Suprapubic skin (tissue), 4 donors: ENCODE measurements around the gene CFAP119.
A peak's percentile ranks its signal among the peaks of the same experiment; 100 is the strongest.

Experiments used
- POLR2A ChIP-seq, 2 donors: fragments of 450-650 bp; IDR thresholded peaks; one replicate each; pipeline ENCODE4 v1.6.1; 2017; ENCODE audit warnings: antibody characterized with exemption in 2 of 2, mild to moderate bottlenecking in 2 of 2, moderate library complexity in 2 of 2
- POLR2AphosphoS5 ChIP-seq, 3 donors: sonication (generic); formaldehyde crosslinking; IDR thresholded peaks; one replicate each; pipeline ENCODE4 v1.6.1; 2017; ENCODE audit warnings: antibody characterized with exemption in 3 of 3
- TF ChIP-seq, protein P1 (sequence below), 2 donors: fragments of 200-600 bp in 1 of 2; fragments of 450-650 bp in 1 of 2; sonication (generic) in 1 of 2; IDR thresholded peaks; one replicate each; pipeline ENCODE4 v1.5.1; 2016 to 2019; ENCODE audit warnings: antibody characterized with exemption in 2 of 2, mild to moderate bottlenecking in 1 of 2, moderate library complexity in 1 of 2

GRCh38 chr16:30740364-30741251 is 21.3 kb downstream of the CFAP119 start:
- no peak for TF ChIP-seq POLR2A (IDR thresholded peaks at IDR 0.05)
- TF ChIP-seq, protein P1, sequence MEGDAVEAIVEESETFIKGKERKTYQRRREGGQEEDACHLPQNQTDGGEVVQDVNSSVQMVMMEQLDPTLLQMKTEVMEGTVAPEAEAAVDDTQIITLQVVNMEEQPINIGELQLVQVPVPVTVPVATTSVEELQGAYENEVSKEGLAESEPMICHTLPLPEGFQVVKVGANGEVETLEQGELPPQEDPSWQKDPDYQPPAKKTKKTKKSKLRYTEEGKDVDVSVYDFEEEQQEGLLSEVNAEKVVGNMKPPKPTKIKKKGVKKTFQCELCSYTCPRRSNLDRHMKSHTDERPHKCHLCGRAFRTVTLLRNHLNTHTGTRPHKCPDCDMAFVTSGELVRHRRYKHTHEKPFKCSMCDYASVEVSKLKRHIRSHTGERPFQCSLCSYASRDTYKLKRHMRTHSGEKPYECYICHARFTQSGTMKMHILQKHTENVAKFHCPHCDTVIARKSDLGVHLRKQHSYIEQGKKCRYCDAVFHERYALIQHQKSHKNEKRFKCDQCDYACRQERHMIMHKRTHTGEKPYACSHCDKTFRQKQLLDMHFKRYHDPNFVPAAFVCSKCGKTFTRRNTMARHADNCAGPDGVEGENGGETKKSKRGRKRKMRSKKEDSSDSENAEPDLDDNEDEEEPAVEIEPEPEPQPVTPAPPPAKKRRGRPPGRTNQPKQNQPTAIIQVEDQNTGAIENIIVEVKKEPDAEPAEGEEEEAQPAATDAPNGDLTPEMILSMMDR (IDR thresholded peaks at IDR 0.05) = no peak
- peak in 1 of 3 donors; percentile 27 for TF ChIP-seq POLR2AphosphoS5 (IDR thresholded peaks at IDR 0.05)
